NOMO-1 treated with dmso at 0.1 percent for 144 hours (cell line): Measurements from ENCODE around the gene GATAD2B.
"Not testable (repeated sequence)": the region's sequence is repeated elsewhere in the genome, so short reads cannot be mapped to it uniquely, and the experiment has no call there.

Source experiments
- DNase-seq: peaks from one replicate; lab custom pipeline; 2025; ENCODE audit not compliant: unreplicated experiment; lab: John Stamatoyannopoulos, UW

GATAD2B gene

DNA sequence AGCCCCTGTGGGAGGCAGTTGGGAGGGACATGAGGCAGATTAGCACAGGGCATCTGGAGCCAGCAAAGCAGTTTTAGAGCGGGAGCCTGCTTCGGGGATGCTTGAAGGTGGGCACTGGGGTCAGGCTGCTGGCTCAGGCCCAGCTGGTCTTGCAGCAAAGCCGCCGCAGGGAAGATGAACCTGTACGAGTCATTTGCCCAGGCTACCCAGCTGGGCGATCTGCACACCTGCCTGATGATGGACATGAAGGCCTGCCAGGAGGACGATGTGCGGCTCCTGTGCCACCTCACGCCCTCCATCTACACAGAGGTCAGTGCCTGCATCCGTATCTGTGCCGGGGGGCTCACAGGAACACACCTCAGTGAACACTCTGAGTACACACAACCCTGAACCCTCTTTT, 155.3 kb downstream of the GATAD2B start:
- DNase-seq, result no peak

DNA sequence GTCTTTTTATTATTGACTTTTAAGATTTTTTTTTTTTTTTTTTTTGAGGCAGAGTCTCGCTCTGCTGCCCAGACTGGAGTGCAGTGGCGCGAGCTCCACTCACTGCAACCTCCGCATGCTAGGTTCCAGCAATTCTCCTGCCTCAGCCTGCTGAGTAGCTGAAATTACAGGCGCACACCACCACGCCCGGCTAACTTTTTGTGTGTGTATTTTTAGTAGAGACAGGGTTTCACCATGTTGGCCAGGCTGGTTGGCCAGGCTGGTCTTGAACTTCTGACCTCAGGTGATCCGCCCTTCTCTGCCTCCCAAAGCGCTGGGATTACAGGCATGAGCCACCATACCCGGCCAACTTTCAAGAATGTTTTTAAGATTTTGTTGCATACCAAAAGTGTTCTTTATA, 156.1 kb downstream of the GATAD2B start:
- DNase-seq, result not testable (repeated sequence)

DNA sequence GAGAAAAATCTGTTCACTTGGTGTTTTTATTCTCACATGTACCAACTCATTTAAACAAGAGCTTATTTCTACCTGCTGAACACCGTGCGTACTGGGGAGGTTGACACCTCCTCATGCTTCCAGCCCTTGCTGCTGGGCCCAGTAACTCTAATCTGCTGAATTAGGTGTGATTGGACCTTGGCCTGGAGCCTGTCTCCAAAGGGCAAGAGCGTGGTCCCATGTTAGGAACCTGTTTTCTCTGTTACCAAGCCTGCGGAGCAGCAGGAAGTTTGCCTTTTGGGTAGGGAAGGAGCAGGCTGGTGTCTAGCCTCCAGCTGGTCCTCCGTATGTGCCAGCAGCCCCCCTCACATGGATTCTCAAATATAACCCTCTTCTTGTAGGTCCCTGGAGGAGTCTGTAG, 158.5 kb downstream of the GATAD2B start:
- DNase-seq, result no peak

DNA sequence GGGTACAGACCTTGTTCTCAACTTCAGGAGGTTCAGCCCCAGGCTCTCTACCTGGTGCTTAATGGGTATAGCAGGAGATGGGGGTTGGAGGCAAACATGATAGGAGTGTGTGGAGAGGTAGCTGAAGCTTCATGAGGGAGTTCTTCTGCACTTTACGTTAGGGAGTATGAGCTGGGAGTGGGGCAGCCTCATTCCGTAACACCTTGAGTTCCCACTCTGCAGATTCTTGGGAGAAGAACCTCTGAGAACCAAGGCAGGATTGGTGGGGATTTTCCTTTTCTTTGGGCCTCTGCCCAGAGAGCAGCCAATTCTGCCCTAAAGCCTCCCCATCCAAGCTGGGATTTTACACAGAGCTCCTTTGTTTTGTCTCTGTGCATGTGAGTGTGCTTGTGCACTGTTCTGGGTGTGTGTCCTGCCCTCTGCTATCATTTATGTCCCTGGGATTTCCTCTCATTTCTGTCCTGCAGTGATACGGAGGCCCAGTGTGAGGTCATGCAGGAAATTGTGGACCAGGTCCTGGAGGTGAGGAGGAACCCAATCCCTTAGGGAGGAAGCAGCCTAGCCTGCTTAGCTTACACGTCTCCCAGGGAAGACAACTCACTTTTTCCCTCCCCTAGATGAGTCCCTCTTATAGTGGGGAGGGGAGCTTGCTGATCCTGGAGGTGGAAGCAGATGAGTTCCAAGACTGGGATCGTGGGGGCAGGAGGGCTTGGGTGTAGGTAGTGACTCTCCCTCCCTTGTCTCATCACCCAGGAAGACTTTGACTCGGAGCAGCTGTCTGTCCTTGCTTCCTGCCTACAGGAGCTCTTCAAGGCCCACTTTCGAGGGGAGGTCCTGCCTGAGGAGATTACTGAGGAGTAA, 159.2 kb downstream of the GATAD2B start:
- no peak for DNase-seq

DNA sequence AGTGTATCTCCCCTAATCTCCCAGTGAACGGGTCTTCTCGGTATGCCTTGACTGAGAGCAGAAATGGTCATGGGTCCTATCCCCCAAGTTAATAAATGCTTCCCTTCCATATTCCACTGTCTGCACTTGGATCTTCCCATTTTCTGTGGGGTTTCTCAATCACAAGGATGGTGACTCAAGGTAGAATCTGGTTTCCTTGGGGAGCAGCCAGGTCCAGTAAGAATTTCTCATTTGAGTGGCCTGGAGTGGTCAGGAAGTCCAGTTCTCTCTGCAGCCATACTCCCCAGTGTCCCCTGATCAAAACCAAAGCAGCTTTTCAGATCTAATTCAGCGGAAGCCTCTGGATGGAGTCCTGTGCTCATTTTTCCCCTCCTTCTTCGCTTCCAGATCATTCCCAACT, 162.3 kb downstream of the GATAD2B start:
- DNase-seq, result no peak
